Gastrocnemius medialis (tissue), 4 donors: ENCODE results near the gene TMEM139.

Experiments used
- CTCF ChIP-seq, 5 experiments: fragments of 450-650 bp in 3 of 5; fragments of 200-600 bp in 2 of 5; sonication (generic) in 2 of 5; IDR thresholded peaks in 4 of 5; conservative IDR thresholded peaks in 1 of 5; 1 replicate in 4 of 5; 2 replicates in 1 of 5; pipeline ENCODE4 v1.5.1; 2016 to 2019; ENCODE audit warnings: antibody characterized with exemption in 5 of 5, mild to moderate bottlenecking in 3 of 5, moderate library complexity in 3 of 5
- POLR2A ChIP-seq, 2 donors: fragments of 450-650 bp; IDR thresholded peaks; one replicate each; pipeline ENCODE4 v1.6.1; 2017; ENCODE audit warnings: antibody characterized with exemption in 2 of 2, mild to moderate bottlenecking in 2 of 2, moderate library complexity in 2 of 2

DNA sequence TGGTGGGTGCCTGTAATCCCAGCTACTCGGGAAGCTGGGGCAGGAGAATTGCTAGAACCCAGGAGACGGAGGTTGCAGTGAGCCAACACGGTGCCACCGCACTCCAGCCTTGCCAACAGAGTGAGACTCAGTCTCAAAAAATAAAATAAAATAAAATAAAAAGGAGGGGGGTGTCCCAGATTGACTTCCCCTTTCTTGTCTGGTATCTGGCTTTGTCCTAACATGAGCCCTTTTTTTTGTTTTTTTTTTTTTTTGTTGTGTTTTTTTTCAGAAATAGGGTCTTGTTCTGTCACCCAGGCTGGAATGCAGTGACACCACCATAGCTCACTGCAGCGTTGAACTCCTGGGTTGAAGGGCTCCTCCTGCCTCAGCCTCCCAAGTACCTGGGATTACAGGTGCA lies 8.1 kb downstream of the TMEM139 start:
- no peak for TF ChIP-seq CTCF (IDR thresholded peaks at IDR 0.05 in 4 of 5, conservative IDR thresholded peaks at IDR 0.05 in 1 of 5)
- no peak for TF ChIP-seq POLR2A (IDR thresholded peaks at IDR 0.05)
